HK-2 (cell line): ENCODE data around the gene GPR3.
"Not testable (repeated sequence)": the region's sequence is repeated elsewhere in the genome, so short reads cannot be mapped to it uniquely, and the experiment has no call there.

Experiments used
- DNase-seq: peaks from one replicate; pipeline ENCODE4 v3.0.0-alpha.2; 2018; ENCODE audit not compliant: unreplicated experiment

GPR3 gene

DNA sequence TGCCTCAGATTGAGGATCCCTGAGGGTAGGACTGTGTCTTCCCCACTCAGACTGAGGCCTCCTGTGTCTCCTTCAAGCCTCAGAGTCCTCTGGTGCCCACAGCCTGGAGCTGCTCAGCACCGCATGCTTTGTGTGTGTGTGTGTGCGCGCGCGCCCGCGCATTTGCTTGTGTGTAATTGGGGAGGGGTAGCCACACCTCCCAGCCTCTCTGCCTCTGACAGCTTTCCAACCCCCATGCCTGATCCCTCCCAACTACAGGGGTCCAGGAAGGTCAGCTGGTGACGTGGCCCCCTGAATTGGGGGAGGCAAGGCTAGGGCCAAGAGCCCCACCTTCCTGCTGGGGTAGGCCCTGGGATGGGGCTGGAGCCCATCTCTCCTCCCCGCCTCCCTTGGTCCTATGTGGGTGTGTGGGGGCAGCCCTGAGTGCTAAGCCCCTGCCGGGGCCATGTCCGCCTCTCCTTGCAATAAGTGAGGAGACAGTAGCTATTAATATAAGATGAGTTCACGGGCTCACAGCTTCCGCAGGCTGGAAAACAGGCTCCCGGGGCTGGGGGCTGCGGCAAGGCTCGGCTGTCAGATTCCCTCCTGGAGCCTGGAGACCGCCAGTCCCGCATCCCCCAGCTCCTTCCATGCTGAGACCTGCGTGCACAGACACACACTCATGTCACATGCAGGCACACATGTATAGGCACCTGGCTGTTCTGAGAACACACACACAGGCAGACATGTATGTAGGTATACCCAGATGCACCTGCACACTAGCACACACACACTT, 7.0 kb downstream of the GPR3 start:
- no peak for DNase-seq

- DNase-seq, result no peak
These were observed 7.9 kb downstream of the GPR3 start for GRCh38 chr1:27400082-27400962.

GRCh38 chr1:27400963-27401341, 8.5 kb downstream of the GPR3 start:
- DNase-seq, result no peak

- DNase-seq, result peak; percentile 60
These were observed 9.9 kb downstream of the GPR3 start for GRCh38 chr1:27402349-27402754.

GRCh38 chr1:27403065-27403726, 10.8 kb downstream of the GPR3 start:
- no peak for DNase-seq

GRCh38 chr1:27403931-27404330, 11.5 kb downstream of the GPR3 start:
- no peak for DNase-seq

GRCh38 chr1:27405074-27405473, 12.7 kb downstream of the GPR3 start:
- peak; percentile 88 for DNase-seq

- not testable (repeated sequence) for DNase-seq
These were observed 13.4 kb downstream of the GPR3 start for GRCh38 chr1:27405598-27406361.

GRCh38 chr1:27406362-27406680, 13.9 kb downstream of the GPR3 start:
- DNase-seq, result no peak

DNA sequence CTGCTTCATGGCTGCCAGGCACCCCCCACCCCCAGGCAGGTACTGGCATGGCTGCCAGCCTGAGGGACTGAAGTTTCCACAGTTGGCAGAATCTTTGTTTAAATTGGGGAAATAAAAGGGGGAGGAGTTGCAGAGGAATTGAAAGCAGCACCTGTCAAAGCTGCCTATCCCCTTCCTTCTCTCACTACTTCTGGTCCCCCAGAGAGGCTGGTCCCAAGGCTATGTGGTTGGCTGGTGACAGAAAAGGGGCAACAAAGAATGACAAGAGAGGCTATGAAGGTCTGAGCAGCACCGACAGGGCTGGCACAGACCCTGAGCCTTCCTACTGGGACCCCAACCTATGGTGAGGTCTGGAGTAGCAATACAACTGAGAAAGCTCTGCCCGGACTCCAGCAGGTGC, 14.4 kb downstream of the GPR3 start:
- not testable (repeated sequence) for DNase-seq

- no peak for DNase-seq
These were observed 15.7 kb downstream of the GPR3 start for GRCh38 chr1:27408151-27408550.

GRCh38 chr1:27409669-27410068, 17.2 kb downstream of the GPR3 start:
- no peak for DNase-seq

- DNase-seq, result no peak
These were observed 18.3 kb downstream of the GPR3 start for GRCh38 chr1:27410709-27411108.

DNA sequence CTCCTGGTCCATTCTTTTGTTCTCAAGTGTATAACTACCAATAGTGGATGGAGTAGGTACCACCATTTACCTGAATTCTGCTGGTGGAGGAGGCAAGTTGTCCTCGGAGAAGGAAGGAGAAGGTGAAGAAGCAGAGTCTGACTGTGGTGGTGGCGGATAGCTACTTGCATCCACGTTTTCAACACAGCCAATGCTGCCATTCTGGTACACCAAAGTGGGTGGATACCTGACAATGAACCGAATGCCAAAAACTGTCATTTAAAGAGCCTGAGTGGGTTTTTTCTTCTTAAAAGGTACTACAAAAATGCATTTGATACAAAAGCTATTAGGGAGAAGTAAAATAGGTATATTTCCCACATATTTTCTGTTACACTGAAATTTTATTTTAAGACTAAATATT, 20.1 kb downstream of the GPR3 start:
- DNase-seq, result no peak

GRCh38 chr1:27413004-27413403, 20.6 kb downstream of the GPR3 start:
- no peak for DNase-seq

- DNase-seq, result no peak
These were observed 21.7 kb downstream of the GPR3 start for GRCh38 chr1:27414091-27414490.

- DNase-seq, result no peak
These were observed 24.1 kb downstream of the GPR3 start for GRCh38 chr1:27416387-27417111.

GRCh38 chr1:27417713-27418112, 25.3 kb downstream of the GPR3 start:
- no peak for DNase-seq

DNA sequence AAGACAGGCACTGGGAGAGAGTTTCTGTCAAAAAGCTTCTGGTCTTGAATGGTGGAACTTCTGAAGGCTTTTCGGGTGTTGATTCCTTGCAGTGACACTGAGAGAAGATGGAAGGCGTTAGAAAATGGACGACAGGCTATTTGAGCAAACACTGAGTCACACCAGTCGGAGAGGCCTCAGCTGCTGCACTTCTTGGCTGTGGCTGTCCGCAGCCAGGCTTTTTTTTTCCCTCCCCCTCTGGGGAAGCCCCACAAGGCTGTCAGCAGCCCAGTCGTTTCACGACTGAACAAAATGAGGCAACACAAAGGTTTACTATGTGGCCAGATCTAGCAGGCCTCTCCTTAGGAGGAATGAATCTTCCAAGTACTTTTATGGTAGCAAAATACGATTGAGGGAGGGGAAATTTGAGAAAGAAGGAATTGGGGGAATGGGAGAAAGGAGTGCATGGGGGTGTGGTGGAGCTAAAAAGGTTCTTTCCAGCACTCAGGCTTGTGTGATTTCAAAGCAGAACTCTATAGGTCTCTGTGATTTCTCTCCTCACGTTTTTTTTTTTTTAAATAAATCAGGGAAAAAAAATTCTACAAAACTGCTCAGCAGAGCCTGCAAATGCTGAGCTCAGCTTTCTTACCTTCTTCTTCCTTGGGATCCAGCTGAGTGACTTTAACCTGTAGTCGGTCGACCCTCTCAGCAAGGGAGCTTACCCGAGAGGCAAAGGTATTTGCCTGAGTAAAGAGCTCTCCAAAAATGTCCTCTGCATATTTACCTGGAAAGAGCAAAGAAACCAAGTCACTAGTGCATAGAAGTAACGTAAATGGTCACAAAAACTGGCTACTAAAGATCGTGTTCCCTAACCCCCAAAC, 26.1 kb downstream of the GPR3 start:
- peak; percentile 77 for DNase-seq

- no peak for DNase-seq
These were observed 31.3 kb downstream of the GPR3 start for GRCh38 chr1:27423709-27424108.
